Measurements from ENCODE around the gene CTSS.

Gene CTSS

DNA sequence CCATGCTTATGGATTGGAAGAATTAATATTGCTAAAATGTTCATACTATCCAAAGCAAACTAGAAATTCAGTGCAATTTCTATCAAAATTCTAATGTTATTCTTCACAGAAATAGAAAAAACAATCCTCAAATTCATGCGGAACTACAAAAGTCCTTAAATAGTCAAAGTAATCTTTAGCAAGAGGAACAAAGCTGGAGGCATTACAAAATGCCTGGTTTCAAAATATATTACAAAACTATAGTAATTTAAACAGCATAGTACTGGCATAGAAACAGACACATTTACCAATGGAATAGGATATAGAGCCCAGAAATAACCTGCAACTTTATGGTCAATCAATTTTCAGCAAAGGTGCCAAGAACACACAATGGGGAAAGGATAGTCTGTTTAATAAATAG, 3.8 kb downstream of the CTSS start:
- DNase-seq (ENCODE audit: low read depth) = no peak
- TF ChIP-seq, protein P1, sequence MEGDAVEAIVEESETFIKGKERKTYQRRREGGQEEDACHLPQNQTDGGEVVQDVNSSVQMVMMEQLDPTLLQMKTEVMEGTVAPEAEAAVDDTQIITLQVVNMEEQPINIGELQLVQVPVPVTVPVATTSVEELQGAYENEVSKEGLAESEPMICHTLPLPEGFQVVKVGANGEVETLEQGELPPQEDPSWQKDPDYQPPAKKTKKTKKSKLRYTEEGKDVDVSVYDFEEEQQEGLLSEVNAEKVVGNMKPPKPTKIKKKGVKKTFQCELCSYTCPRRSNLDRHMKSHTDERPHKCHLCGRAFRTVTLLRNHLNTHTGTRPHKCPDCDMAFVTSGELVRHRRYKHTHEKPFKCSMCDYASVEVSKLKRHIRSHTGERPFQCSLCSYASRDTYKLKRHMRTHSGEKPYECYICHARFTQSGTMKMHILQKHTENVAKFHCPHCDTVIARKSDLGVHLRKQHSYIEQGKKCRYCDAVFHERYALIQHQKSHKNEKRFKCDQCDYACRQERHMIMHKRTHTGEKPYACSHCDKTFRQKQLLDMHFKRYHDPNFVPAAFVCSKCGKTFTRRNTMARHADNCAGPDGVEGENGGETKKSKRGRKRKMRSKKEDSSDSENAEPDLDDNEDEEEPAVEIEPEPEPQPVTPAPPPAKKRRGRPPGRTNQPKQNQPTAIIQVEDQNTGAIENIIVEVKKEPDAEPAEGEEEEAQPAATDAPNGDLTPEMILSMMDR (conservative IDR thresholded peaks at IDR 0.05; ENCODE audit: low read depth, low read length) = no peak
- no peak overlapping the region for H3K4me3 ChIP-seq (ENCODE audit: low read length)

DNA sequence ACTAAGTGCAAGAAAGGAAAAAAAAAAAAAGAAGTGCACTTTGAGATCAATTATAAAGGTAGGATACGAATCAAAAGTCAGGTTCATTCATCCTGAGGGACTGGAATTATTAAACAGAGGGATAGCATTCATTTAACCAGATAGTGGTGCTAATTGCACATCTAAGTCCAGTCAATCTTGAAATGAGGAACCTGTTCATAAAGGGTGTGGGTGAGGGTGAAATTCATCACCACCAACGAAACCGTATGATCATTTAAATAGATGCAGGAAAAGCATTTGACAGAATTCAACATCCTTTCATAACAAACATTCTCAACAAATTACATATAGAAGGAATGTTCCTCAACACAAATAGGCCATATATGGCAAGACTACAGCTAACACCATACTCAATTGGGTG, 5.6 kb downstream of the CTSS start:
- TF ChIP-seq, protein P1 (conservative IDR thresholded peaks at IDR 0.05; ENCODE audit: low read depth, low read length) = no peak
- DNase-seq (ENCODE audit: low read depth) = no peak
- no peak overlapping the region for H3K4me3 ChIP-seq (ENCODE audit: low read length)

DNA sequence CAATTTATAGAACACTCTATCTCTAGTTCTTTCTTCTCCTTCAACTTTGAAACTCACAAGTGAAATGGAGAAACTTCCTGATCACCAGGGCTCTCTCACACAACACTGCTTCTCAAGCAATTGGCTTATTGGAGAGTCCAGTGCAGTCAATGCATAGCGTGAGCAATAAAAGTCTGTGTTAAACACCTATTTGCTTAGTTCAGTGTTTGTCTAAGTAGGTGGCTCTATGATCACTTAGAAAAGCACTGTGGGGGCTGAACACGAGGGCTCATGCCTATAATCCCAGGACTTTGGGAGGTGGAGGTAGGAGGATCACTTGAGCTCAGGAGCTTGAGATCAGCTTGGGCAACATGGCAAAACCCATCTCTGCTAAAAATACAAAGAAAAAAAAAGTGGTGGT, 12.2 kb downstream of the CTSS start:
- TF ChIP-seq, protein P1 (conservative IDR thresholded peaks at IDR 0.05; ENCODE audit: low read depth, low read length) = no peak
- no peak overlapping the region for H3K4me3 ChIP-seq (ENCODE audit: low read length)
- DNase-seq (ENCODE audit: low read depth) = no peak

DNA sequence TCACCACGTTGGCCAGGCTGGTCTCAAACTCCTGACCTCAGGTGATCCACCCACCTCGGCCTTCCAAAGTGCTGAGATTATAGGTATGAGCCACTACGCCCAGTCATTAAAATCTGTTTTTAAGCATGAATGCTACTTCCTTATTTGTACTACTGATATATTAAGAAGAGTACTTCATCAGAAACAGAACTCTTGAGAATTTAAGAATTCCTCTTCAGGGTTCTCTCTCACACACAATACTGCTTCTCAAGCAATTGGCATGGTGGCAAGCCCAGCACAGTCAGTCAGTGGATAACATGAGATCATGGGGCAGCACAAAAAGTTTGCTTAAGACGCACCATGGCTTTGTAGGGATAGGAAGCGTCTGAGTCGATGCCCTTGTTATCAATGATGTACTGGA, 14.1 kb downstream of the CTSS start:
- DNase-seq (ENCODE audit: low read depth) = no peak
- no peak overlapping the region for H3K4me3 ChIP-seq (ENCODE audit: low read length)
- TF ChIP-seq, protein P1 (conservative IDR thresholded peaks at IDR 0.05; ENCODE audit: low read depth, low read length) = no peak

DNA sequence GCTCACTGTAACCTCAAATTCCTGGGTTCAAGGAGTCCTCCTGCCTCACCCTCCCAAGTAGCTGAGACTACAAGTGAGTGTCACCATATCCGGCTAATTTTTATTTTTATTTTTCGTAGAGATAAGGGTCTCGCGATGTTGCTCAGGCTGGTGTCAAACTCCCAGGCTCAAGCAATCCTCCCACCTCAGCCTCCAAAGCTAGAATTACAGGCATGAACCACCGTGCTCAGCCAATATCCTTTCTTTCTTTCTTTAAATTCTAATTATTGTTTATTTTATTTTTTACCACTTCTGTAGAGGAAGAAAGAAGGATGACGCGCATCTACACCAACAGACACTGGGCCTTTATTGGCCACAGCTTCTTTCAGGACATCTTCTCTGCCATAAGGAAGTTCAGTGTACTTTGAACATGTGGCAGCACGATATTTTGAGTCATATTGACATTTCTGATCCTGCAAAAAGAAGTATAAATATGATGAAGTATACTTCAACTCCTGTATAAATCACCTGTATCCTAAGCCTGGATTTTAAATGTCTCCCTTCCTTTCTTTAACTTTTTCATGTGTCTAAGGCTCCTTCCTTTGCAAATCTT, 15.8 kb downstream of the CTSS start:
- DNase-seq (ENCODE audit: low read depth) = no peak
- no peak overlapping the region for H3K4me3 ChIP-seq (ENCODE audit: low read length)
- TF ChIP-seq, protein P1 (conservative IDR thresholded peaks at IDR 0.05; ENCODE audit: low read depth, low read length) = no peak

DNA sequence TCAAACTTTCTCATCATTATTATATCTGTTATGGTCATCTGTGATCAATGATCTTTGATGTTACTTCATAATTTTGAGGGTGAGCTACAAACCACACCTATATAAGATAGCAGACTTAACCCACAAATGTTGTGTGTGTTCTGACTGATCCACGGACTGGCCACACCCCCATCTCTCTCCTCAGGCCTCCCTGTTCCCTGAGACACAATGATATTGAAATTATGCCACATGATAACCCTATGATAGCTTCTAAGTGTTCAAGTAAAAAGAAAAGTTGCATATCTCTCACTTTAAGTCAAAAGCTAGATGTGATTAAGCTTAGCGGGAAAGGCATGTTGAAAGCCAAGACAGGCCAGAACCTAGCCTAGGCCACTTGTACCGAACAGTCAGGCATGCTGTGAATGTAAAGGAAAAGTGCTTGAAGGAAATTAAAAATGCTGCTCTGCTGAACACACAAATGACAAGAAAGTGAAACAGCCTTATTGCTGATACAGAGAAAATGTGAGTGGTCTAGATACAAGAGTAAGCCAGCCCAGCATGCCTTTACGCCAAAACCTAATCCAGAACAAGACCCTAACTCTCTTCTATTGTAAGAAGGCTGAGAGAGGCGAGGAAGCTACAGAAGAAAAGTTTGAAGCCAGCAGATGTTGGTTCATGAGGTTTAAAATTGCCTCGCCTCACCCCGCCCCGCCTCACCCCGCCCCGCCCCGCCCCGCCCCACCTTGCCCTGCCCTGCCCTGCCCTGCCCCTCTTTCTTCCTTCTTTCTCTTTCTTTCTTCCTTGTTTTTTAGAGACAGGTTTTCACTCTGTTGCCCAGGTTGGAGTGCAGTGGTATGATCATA, 16.5 kb downstream of the CTSS start:
- TF ChIP-seq, protein P1 (conservative IDR thresholded peaks at IDR 0.05; ENCODE audit: low read depth, low read length) = no peak
- H3K4me3 ChIP-seq (ENCODE audit: low read length) = no peak overlapping the region
- no peak for DNase-seq (ENCODE audit: low read depth)
